Karpas-422 (cell line): Measurements from ENCODE around the gene PITPNM2. TPM values are rescaled to one million over a fixed set of nuclear protein-coding genes. Genes with fewer than 3 reads are reported as not detected.

Source experiments
- DNase-seq: peaks from one replicate; pipeline ENCODE4 v3.0.0-alpha.2; 2015
- H2AFZ ChIP-seq: fragments of 200-600 bp; sonication (generic); 2 replicates; pipeline ENCODE4 v1.6.1; 2014; ENCODE audit warnings: antibody characterized with exemption, low read length, mixed read lengths
- H3K27ac ChIP-seq: fragments of 200-600 bp; sonication (generic); 2 replicates; pipeline ENCODE4 v1.5.1; 2014; ENCODE audit warnings: mild to moderate bottlenecking, low read length, moderate library complexity
- H3K27me3 ChIP-seq: fragments of 200-600 bp; sonication (generic); 2 replicates; pipeline ENCODE4 v1.6.1; 2014; ENCODE audit warnings: low read length, mixed read lengths
- H3K36me3 ChIP-seq: fragments of 200-600 bp; sonication (generic); 2 replicates; pipeline ENCODE4 v1.6.1; 2014; ENCODE audit warnings: low read length, mixed read lengths; ENCODE audit not compliant: insufficient read depth
- H3K4me1 ChIP-seq: fragments of 200-600 bp; sonication (generic); 2 replicates; pipeline ENCODE4 v1.6.1; 2014; ENCODE audit warnings: mild to moderate bottlenecking, low read length, mixed read lengths
- H3K4me2 ChIP-seq: fragments of 200-600 bp; sonication (generic); 2 replicates; pipeline ENCODE4 v1.6.1; 2014; ENCODE audit warnings: low read length, low read depth, mild to moderate bottlenecking; ENCODE audit not compliant: poor library complexity, severe bottlenecking
- H3K4me3 ChIP-seq: fragments of 200-600 bp; sonication (generic); 2 replicates; pipeline ENCODE4 v1.5.1; 2014; ENCODE audit warnings: mild to moderate bottlenecking, antibody characterized with exemption, low read length, mixed read lengths
- H3K79me2 ChIP-seq: fragments of 200-600 bp; sonication (generic); 2 replicates; pipeline ENCODE4 v1.6.1; 2014; ENCODE audit warnings: mild to moderate bottlenecking, low read length, mixed read lengths
- H3K9ac ChIP-seq: fragments of 200-600 bp; sonication (generic); 2 replicates; pipeline ENCODE4 v1.6.0; 2014; ENCODE audit warnings: low read length
- H3K9me2 ChIP-seq: fragments of 200-600 bp; sonication (generic), shearing (Covaris generic); replicated peaks from 2 replicates; pipeline ENCODE4 v1.6.0; 2014; ENCODE audit warnings: mild to moderate bottlenecking, low read length, moderate library complexity; ENCODE audit not compliant: insufficient read depth
- H3K9me3 ChIP-seq: fragments of 300-700, 200-600 bp; sonication (generic); 2 replicates; pipeline ENCODE4 v1.6.1; 2014; ENCODE audit warnings: low read length, mixed read lengths
- H4K20me1 ChIP-seq: fragments of 200-600 bp; sonication (generic); 2 replicates; pipeline ENCODE4 v1.6.1; 2014; ENCODE audit warnings: mild to moderate bottlenecking, antibody characterized with exemption, low read length, low read depth; ENCODE audit not compliant: insufficient read depth
- total RNA-seq: library from RNA; depleted of rRNA; stranded (reverse); fragments of >200 nt; shearing (Covaris generic); gene quantifications from 2 replicates; pipeline ENCODE4 v1.2.3, GENCODE V29; 2014; ENCODE audit warnings: low replicate concordance

The PITPNM2 gene
- total RNA-seq, 1 experiment from 2014 or later = 0.19 TPM

- Histone ChIP-seq H4K20me1 (no peaks in the 10 kb centered on the region), H3K9me3 (no peaks in the 10 kb centered on the region), H2AFZ (no peak overlapping the region), H3K79me2 (no peaks in the 10 kb centered on the region), H3K27me3 (no peaks in the 10 kb centered on the region), H3K9me2 (no peaks in the 10 kb centered on the region), H3K4me3 (no peak overlapping the region), H3K9ac (no peak overlapping the region), H3K4me1 (no peaks in the 10 kb centered on the region), H3K4me2 (no peak overlapping the region), H3K36me3 (no peaks in the 10 kb centered on the region), H3K27ac (no peak overlapping the region)
- DNase-seq = no peak
Observed at GRCh38 chr12:123120452-123121166, 30.3 kb downstream of the PITPNM2 start.

- no peaks in the 10 kb centered on the region for H3K36me3 ChIP-seq
- no peak overlapping the region for H2AFZ ChIP-seq
- no peak overlapping the region for H3K27ac ChIP-seq
- no peaks in the 10 kb centered on the region for H3K4me1 ChIP-seq
- no peak overlapping the region for H3K4me3 ChIP-seq
- H3K9me2 ChIP-seq = no peaks in the 10 kb centered on the region
- H4K20me1 ChIP-seq = no peaks in the 10 kb centered on the region
- H3K9ac ChIP-seq = no peak overlapping the region
- H3K9me3 ChIP-seq = no peaks in the 10 kb centered on the region
- no peaks in the 10 kb centered on the region for H3K79me2 ChIP-seq
- no peak overlapping the region for H3K4me2 ChIP-seq
- no peaks in the 10 kb centered on the region for H3K27me3 ChIP-seq
- DNase-seq = no peak
Observed at GRCh38 chr12:123119808-123120207, 31.1 kb downstream of the PITPNM2 start.

GRCh38 chr12:123118497-123118896, 32.4 kb downstream of the PITPNM2 start:
- H3K79me2 ChIP-seq = no peaks in the 10 kb centered on the region
- H3K9ac ChIP-seq = no peak overlapping the region
- H2AFZ ChIP-seq = no peak overlapping the region
- no peaks in the 10 kb centered on the region for H4K20me1 ChIP-seq
- DNase-seq = no peak
- H3K4me2 ChIP-seq = no peak overlapping the region
- no peaks in the 10 kb centered on the region for H3K9me3 ChIP-seq
- H3K27ac ChIP-seq = no peak overlapping the region
- H3K27me3 ChIP-seq = no peaks in the 10 kb centered on the region
- no peaks in the 10 kb centered on the region for H3K4me1 ChIP-seq
- H3K36me3 ChIP-seq = no peaks in the 10 kb centered on the region
- H3K4me3 ChIP-seq = no peak overlapping the region
- no peaks in the 10 kb centered on the region for H3K9me2 ChIP-seq

- no peak overlapping the region for H3K4me3 ChIP-seq
- no peaks in the 10 kb centered on the region for H3K36me3 ChIP-seq
- no peaks in the 10 kb centered on the region for H3K9me2 ChIP-seq
- H3K27me3 ChIP-seq = no peaks in the 10 kb centered on the region
- H4K20me1 ChIP-seq = no peaks in the 10 kb centered on the region
- H3K4me1 ChIP-seq = no peaks in the 10 kb centered on the region
- no peak for DNase-seq
- no peaks in the 10 kb centered on the region for H3K79me2 ChIP-seq
- no peak overlapping the region for H2AFZ ChIP-seq
- H3K4me2 ChIP-seq = no peak overlapping the region
- no peak overlapping the region for H3K9ac ChIP-seq
- no peak overlapping the region for H3K27ac ChIP-seq
- H3K9me3 ChIP-seq = no peaks in the 10 kb centered on the region
Observed at GRCh38 chr12:123115409-123116121, 35.3 kb downstream of the PITPNM2 start.

GRCh38 chr12:123114304-123115083, 36.4 kb downstream of the PITPNM2 start:
- H2AFZ ChIP-seq = no peak overlapping the region
- no peaks in the 10 kb centered on the region for H3K36me3 ChIP-seq
- no peak for DNase-seq
- no peaks in the 10 kb centered on the region for H3K9me3 ChIP-seq
- no peak overlapping the region for H3K4me2 ChIP-seq
- no peak overlapping the region for H3K9ac ChIP-seq
- no peaks in the 10 kb centered on the region for H3K9me2 ChIP-seq
- no peak overlapping the region for H3K4me3 ChIP-seq
- H3K27me3 ChIP-seq = no peaks in the 10 kb centered on the region
- no peaks in the 10 kb centered on the region for H3K79me2 ChIP-seq
- H4K20me1 ChIP-seq = no peaks in the 10 kb centered on the region
- no peaks in the 10 kb centered on the region for H3K4me1 ChIP-seq
- no peak overlapping the region for H3K27ac ChIP-seq

GRCh38 chr12:123113026-123113425, 37.9 kb downstream of the PITPNM2 start:
- Histone ChIP-seq H3K4me2 (no peak overlapping the region), H3K9me2 (no peaks in the 10 kb centered on the region), H3K36me3 (no peaks in the 10 kb centered on the region), H3K27me3 (no peaks in the 10 kb centered on the region), H2AFZ (no peak overlapping the region), H4K20me1 (no peaks in the 10 kb centered on the region), H3K27ac (no peak overlapping the region), H3K79me2 (no peaks in the 10 kb centered on the region), H3K4me1 (no peaks in the 10 kb centered on the region), H3K9ac (no peak overlapping the region), H3K9me3 (no peaks in the 10 kb centered on the region), H3K4me3 (no peak overlapping the region)
- no peak for DNase-seq

- Histone ChIP-seq H3K27ac (no peak overlapping the region), H3K9me2 (no peaks in the 10 kb centered on the region), H3K4me3 (no peak overlapping the region), H3K4me2 (no peak overlapping the region), H3K79me2 (no peaks in the 10 kb centered on the region), H4K20me1 (no peaks in the 10 kb centered on the region), H3K4me1 (no peaks in the 10 kb centered on the region), H3K27me3 (no peaks in the 10 kb centered on the region), H3K36me3 (no peaks in the 10 kb centered on the region), H3K9me3 (no peaks in the 10 kb centered on the region), H3K9ac (no peak overlapping the region), H2AFZ (no peak overlapping the region)
- no peak for DNase-seq
Observed at GRCh38 chr12:123111498-123112165, 39.3 kb downstream of the PITPNM2 start.

GRCh38 chr12:123109319-123109772, 41.5 kb downstream of the PITPNM2 start:
- Histone ChIP-seq H3K9ac (no peak overlapping the region), H3K4me1 (no peaks in the 10 kb centered on the region)

More at GRCh38 chr12:123109319-123109772, 41.5 kb downstream of the PITPNM2 start:
- Histone ChIP-seq H3K27me3 (no peaks in the 10 kb centered on the region), H3K79me2 (no peaks in the 10 kb centered on the region), H3K27ac (no peak overlapping the region), H3K9me3 (no peaks in the 10 kb centered on the region), H3K4me2 (no peak overlapping the region), H4K20me1 (no peaks in the 10 kb centered on the region), H3K36me3 (no peaks in the 10 kb centered on the region), H3K4me3 (no peak overlapping the region), H3K9me2 (no peaks in the 10 kb centered on the region), H2AFZ (no peak overlapping the region)
- DNase-seq = no peak
